CD4-positive, alpha-beta memory T cell (primary cell): ENCODE data around the gene LEMD1. TPM values are rescaled to one million over a fixed set of nuclear protein-coding genes. Genes with fewer than 3 reads are reported as not detected.
"Not testable (repeated sequence)": the region's sequence is repeated elsewhere in the genome, so short reads cannot be mapped to it uniquely, and the experiment has no call there.

Experiments
- CTCF ChIA-PET: fragments of 350-600 bp; sonication (Branson Sonifier 250); formaldehyde crosslinking; loops from one replicate; lab custom pipeline; 2021; ENCODE audit warnings: inconsistent platforms; ENCODE audit not compliant: partially characterized antibody; lab: Charles Lee
- POLR2A ChIA-PET: fragments of 350-600 bp; sonication (Branson Sonifier 250); formaldehyde crosslinking; loops from one replicate; lab custom pipeline; 2021; ENCODE audit not compliant: partially characterized antibody; lab: Charles Lee
- DNase-seq, 5 donors: peaks; one replicate each; pipeline versions ENCODE4 v3.0.0 to v3.0.0-alpha.2; 2020 to 2022; ENCODE audit warnings: mixed read lengths in 1 of 5
- H3K27ac ChIP-seq: one replicate; pipeline ENCODE4 v1.7.0; 2013; ENCODE audit warnings: low read depth, low read length
- H3K27me3 ChIP-seq: 2 replicates; pipeline ENCODE4 v1.7.0; 2013; ENCODE audit warnings: mild to moderate bottlenecking, low read length, moderate library complexity; ENCODE audit not compliant: insufficient read depth
- H3K36me3 ChIP-seq: 2 replicates; pipeline ENCODE4 v1.7.0; 2013; ENCODE audit warnings: mild to moderate bottlenecking, low read length, moderate library complexity; ENCODE audit not compliant: insufficient read depth
- H3K4me1 ChIP-seq: 2 replicates; pipeline ENCODE4 v1.7.0; 2013; ENCODE audit warnings: mild to moderate bottlenecking, low read length, moderate library complexity; ENCODE audit not compliant: insufficient read depth
- H3K4me3 ChIP-seq, 2 donors: one replicate each; pipeline ENCODE4 v1.7.0; 2013; ENCODE audit warnings: low read length in 2 of 2, mild to moderate bottlenecking in 1 of 2
- H3K9me3 ChIP-seq, 2 donors: one replicate each; pipeline ENCODE4 v1.7.0; 2013; ENCODE audit warnings: low read length in 2 of 2, control low read depth in 1 of 2; ENCODE audit not compliant: control insufficient read depth in 1 of 2
- H3K27ac Mint-ChIP-seq, 7 donors: one replicate each; pipeline ENCODE4 v1.8.0; 2020 to 2021; ENCODE audit warnings: mixed read lengths in 7 of 7, mild to moderate bottlenecking in 6 of 7, inconsistent platforms in 3 of 7, moderate library complexity in 3 of 7
- H3K27me3 Mint-ChIP-seq, 2 donors: one replicate each; pipeline ENCODE4 v1.8.0; 2020 to 2021; ENCODE audit warnings: mixed read lengths in 2 of 2
- H3K36me3 Mint-ChIP-seq, 2 donors: one replicate each; pipeline ENCODE4 v1.8.0; 2020 to 2021; ENCODE audit warnings: mixed read lengths in 2 of 2, inconsistent platforms in 1 of 2, mild to moderate bottlenecking in 1 of 2
- H3K4me1 Mint-ChIP-seq, 4 donors: one replicate each; pipeline ENCODE4 v1.8.0; 2020 to 2021; ENCODE audit warnings: mixed read lengths in 4 of 4, mild to moderate bottlenecking in 1 of 4
- H3K4me3 Mint-ChIP-seq, 8 donors: one replicate each; pipeline ENCODE4 v1.8.0; 2020 to 2021; ENCODE audit warnings: mixed read lengths in 8 of 8, mild to moderate bottlenecking in 7 of 8, moderate library complexity in 6 of 8, inconsistent platforms in 3 of 8
- H3K9me3 Mint-ChIP-seq, 8 donors: one replicate each; pipeline ENCODE4 v1.8.0; 2020 to 2021; ENCODE audit warnings: mixed read lengths in 8 of 8, mild to moderate bottlenecking in 5 of 8, inconsistent platforms in 3 of 8, moderate library complexity in 1 of 8
- intact Hi-C: fragments of 100-400 bp; cut with micrococcal nuclease; formaldehyde crosslinking; loops from one replicate; pipeline ENCODE4 v1.15.1; 2023
- polyA plus RNA-seq, 2 donors: library from polyadenylated mRNA; unstranded; fragments of 300-500 nt; fragmentation: Illumina TruSeq; gene quantifications; one replicate each; pipeline ENCODE4 v1.2.3, GENCODE V29; 2021
- total RNA-seq, 2 experiments: library from RNA; stranded (reverse); gene quantifications; one replicate each; pipeline ENCODE4 v1.2.3, GENCODE V29; 2021

LEMD1 gene
- total and polyA plus RNA-seq, 4 experiments from 2014 or later: 1.3 TPM; not detected in 3

DNA sequence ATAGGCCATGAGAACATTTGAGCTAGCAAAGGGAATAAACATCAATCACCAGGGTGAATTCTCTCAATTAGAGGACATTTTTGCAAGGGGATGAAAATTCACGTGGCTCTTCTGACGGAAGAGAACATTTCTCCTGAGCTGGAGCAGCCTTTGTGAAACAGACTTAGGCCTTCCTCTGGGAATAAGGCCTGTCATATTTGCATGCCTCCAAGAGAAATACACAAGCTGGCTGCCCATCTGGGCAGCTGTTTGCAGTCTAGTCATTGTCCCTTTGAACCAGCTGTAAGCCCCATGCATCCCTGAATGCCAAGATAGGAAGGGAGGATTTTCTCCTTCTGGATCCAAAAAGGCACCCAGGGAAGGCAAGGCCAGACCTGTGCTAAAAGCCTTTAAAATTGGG is 5.5 kb downstream of the LEMD1 start:
- H3K9me3 Mint-ChIP-seq: no peaks in the 10 kb centered on the region
- no peak for DNase-seq
- peaks cover 3 to 5% of the 10 kb centered on the region in 2 donors for H3K27me3 Mint-ChIP-seq
- Histone ChIP-seq H3K4me3 (no peak overlapping the region), H3K4me1 (no peaks in the 10 kb centered on the region), H3K36me3 (no peaks in the 10 kb centered on the region), H3K27ac (no peak overlapping the region), H3K27me3 (peaks cover 4% of the 10 kb centered on the region), H3K9me3 (no peaks in the 10 kb centered on the region)
- no peaks in the 10 kb centered on the region for H3K4me1 Mint-ChIP-seq
- POLR2A ChIA-PET: interaction anchor here (0.6 to 1.8 kb wide), 2 partner anchors 9 to 867 kb away, joined by 4 to 6 read pairs; no protein-coding TSS in a partner anchor
- no peak overlapping the region for H3K27ac Mint-ChIP-seq
- H3K36me3 Mint-ChIP-seq: no peaks in the 10 kb centered on the region
- intact Hi-C loops: no loop called here
- CTCF ChIA-PET: interaction anchor here (0.9 to 1.8 kb wide), 4 partner anchors 14 to 69 kb away, joined by 3 to 6 read pairs (median 4); no protein-coding TSS in a partner anchor
- H3K4me3 Mint-ChIP-seq: no peak overlapping the region

GRCh38 chr1:205410581-205411298 is 11.1 kb downstream of the LEMD1 start:
- Mint-ChIP-seq H3K4me3 (no peak overlapping the region), H3K27me3 (peaks cover 0 to 1% of the 10 kb centered on the region in 2 donors), H3K4me1 (peaks cover 12 to 17% (median 14%) of the 10 kb centered on the region in 4 donors), H3K36me3 (peaks cover 0 to 5% of the 10 kb centered on the region in 2 donors), H3K27ac (peak overlapping the region in 1 of 7 donors; percentile 68), H3K9me3 (peaks cover 0 to 8% (median 4%) of the 10 kb centered on the region in 8 donors)
- CTCF ChIA-PET: interaction anchor here (2.0 kb wide), 1 partner anchor 13 kb away, joined by 6 read pairs; no protein-coding TSS in a partner anchor
- H3K36me3 ChIP-seq: no peaks in the 10 kb centered on the region
- peaks cover 15% of the 10 kb centered on the region for H3K4me1 ChIP-seq
- no peaks in the 10 kb centered on the region for H3K9me3 ChIP-seq
- no peaks in the 10 kb centered on the region for H3K27me3 ChIP-seq
- no peak for DNase-seq
- no peak overlapping the region for H3K27ac ChIP-seq
- intact Hi-C loops: no loop called here
- POLR2A ChIA-PET: no interaction called here
- H3K4me3 ChIP-seq: no peak overlapping the region

DNA sequence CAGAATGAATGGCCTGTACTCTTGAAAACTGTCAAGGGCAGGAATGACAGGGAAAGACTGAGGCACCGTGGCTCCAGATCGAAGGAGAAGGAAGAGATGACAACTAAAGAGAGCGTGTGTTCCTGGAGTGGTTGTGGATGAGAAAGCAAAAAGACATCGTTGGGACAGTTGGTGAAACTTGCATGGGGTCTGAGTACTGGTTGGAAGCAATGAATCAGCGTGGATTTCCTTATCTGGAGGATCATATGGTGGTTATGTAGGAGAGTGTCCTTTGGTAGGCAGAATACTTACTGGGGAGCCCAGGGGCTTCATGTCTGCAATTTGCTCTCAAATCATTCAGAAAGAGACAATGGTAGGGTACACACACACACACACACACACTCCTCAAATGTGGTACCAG is 13.9 kb downstream of the LEMD1 start:
- intact Hi-C loops: no loop called here
- Histone ChIP-seq H3K4me1 (peaks cover 15% of the 10 kb centered on the region), H3K27ac (no peak overlapping the region), H3K36me3 (no peaks in the 10 kb centered on the region), H3K4me3 (no peak overlapping the region), H3K27me3 (no peaks in the 10 kb centered on the region), H3K9me3 (no peaks in the 10 kb centered on the region)
- H3K9me3 Mint-ChIP-seq: peaks cover 0 to 16% (median 5%) of the 10 kb centered on the region in 8 donors
- H3K27me3 Mint-ChIP-seq: peaks cover 1 to 2% of the 10 kb centered on the region in 2 donors
- H3K36me3 Mint-ChIP-seq: peaks cover 1 to 5% of the 10 kb centered on the region in 2 donors
- peak overlapping the region in 1 of 8 donors; percentile 46 for H3K4me3 Mint-ChIP-seq
- DNase-seq: no peak
- no peak overlapping the region for H3K27ac Mint-ChIP-seq
- CTCF ChIA-PET: no interaction called here
- H3K4me1 Mint-ChIP-seq: peaks cover 12 to 18% (median 14%) of the 10 kb centered on the region in 4 donors
- POLR2A ChIA-PET: no interaction called here

GRCh38 chr1:205406252-205406651 is 15.6 kb downstream of the LEMD1 start:
- peaks cover 15% of the 10 kb centered on the region for H3K4me1 ChIP-seq
- peaks cover 0 to 16% (median 5%) of the 10 kb centered on the region in 8 donors for H3K9me3 Mint-ChIP-seq
- peaks cover 12 to 18% (median 14%) of the 10 kb centered on the region in 4 donors for H3K4me1 Mint-ChIP-seq
- CTCF ChIA-PET: interaction anchor here (1.2 to 1.9 kb wide), 2 partner anchors 9 to 79 kb away, joined by 4 read pairs; no protein-coding TSS in a partner anchor
- peak overlapping the region in 2 of 7 donors; percentile 46 to 68 for H3K27ac Mint-ChIP-seq
- peak in 4 of 5 donors; percentile 20 to 31 (median 29) for DNase-seq
- peak overlapping the region in 5 of 8 donors; percentile 25 to 58 (median 45) for H3K4me3 Mint-ChIP-seq
- H3K27ac ChIP-seq, H3K36me3 Mint-ChIP-seq, intact Hi-C loops, H3K27me3 Mint-ChIP-seq, H3K36me3 ChIP-seq, H3K9me3 ChIP-seq, H3K4me3 ChIP-seq, H3K27me3 ChIP-seq: not testable (repeated sequence)
- POLR2A ChIA-PET: interaction anchor here (0.9 to 1.7 kb wide), 4 partner anchors 9 to 35 kb away, joined by 3 to 6 read pairs (median 5); no protein-coding TSS in a partner anchor

DNA sequence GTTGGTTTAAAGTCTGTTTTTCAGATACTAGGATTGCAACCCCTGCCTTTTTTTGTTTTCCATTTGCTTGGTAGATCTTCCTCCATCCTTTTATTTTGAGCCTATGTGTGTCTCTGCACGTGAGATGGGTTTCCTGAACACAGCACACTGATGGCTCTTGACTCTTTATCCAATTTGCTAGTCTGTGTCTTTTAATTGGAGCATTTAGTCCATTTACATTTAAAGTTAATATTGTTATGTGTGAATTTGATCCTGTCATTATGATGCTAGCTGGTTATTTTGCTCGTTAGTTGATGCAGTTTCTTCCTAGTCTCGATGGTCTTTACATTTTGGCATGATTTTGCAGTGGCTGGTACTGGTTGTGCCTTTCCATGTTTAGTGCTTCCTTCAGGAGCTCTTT is 17.4 kb downstream of the LEMD1 start:
- Mint-ChIP-seq H3K9me3 (peaks cover 0 to 16% (median 6%) of the 10 kb centered on the region in 8 donors), H3K4me1 (peaks cover 9 to 18% (median 12%) of the 10 kb centered on the region in 4 donors)
- H3K36me3 Mint-ChIP-seq, H3K4me3 ChIP-seq, H3K27me3 ChIP-seq, intact Hi-C loops, CTCF ChIA-PET, H3K36me3 ChIP-seq, H3K27ac ChIP-seq, H3K27ac Mint-ChIP-seq, H3K9me3 ChIP-seq, H3K27me3 Mint-ChIP-seq, POLR2A ChIA-PET, H3K4me3 Mint-ChIP-seq, DNase-seq: not testable (repeated sequence)
- peaks cover 15% of the 10 kb centered on the region for H3K4me1 ChIP-seq

GRCh38 chr1:205398586-205398985 is 23.3 kb downstream of the LEMD1 start:
- Mint-ChIP-seq H3K27me3 (peaks cover 2 to 4% of the 10 kb centered on the region in 2 donors), H3K4me3 (no peak overlapping the region), H3K4me1 (peaks cover 2 to 9% (median 5%) of the 10 kb centered on the region in 4 donors), H3K36me3 (no peaks in the 10 kb centered on the region), H3K9me3 (peaks cover 0 to 2% (median 0%) of the 10 kb centered on the region in 8 donors), H3K27ac (peak overlapping the region in 1 of 7 donors; percentile 11)
- Histone ChIP-seq H3K4me3 (no peak overlapping the region), H3K36me3 (no peaks in the 10 kb centered on the region), H3K27me3 (no peaks in the 10 kb centered on the region), H3K27ac (no peak overlapping the region), H3K4me1 (no peaks in the 10 kb centered on the region), H3K9me3 (no peaks in the 10 kb centered on the region)
- intact Hi-C loops: no loop called here
- no peak for DNase-seq
- ChIA-PET POLR2A (interaction anchor here (0.9 kb wide), 1 partner anchor 81 kb away, joined by 3 read pairs; no protein-coding TSS in a partner anchor), CTCF (interaction anchor here (1.4 to 5.9 kb wide), 6 partner anchors 22 to 125 kb away, joined by 4 to 152 read pairs (median 30); partner anchors contain the start of gene LEMD1)
